NCI-H82 treated with DMSO at 0.1 percent for 48 hours (cell line): ENCODE results near the gene GRIK3.

ENCODE experiments used
- DNase-seq: peaks from one replicate; lab custom pipeline; 2025; ENCODE audit not compliant: unreplicated experiment; lab: John Stamatoyannopoulos, UW

GRIK3 gene

GRCh38 chr1:36982709-36983108 is 51.6 kb downstream of the GRIK3 start:
- no peak for DNase-seq

DNA sequence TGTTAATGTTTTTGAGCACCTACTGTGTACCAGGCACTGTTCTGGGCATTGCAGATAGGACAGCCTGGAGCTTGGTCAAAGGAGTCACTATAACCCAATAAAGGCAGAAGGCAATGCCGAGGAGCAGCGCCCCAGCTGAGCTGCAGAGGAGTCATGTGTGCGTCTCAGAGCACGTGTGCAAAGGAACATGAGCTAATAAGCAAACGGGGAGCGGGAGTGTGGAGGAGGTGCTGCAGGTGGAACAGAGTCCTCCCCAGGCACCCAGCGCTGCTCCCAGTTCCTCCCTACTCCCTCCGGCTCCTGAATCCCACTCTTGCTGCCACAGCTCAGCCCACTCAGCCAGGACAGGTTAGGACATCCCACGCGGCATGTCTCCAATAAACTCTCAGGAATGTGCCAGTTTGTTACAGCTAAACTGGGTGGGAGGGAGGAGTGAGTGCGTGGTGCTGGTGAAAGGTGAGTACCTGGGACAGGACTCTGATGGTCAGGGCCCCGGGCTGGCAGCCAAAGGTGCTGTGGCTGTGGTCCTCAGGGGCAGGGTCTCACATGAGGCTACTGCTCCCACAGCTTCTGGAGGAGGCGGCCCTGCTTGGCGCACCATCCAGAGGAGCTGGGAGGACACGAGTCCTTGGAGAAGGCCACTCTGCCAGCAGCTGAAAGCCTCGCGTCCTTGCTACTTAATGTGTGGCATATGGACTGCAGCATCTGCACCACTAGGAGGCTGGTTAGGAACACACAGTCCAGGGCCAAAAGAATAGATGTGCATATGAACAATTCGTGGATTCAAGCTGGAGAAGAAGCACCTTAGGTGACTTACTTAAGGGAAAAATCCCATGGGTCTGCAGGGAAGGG is 52.3 kb downstream of the GRIK3 start:
- DNase-seq: no peak

GRCh38 chr1:36981126-36981525 is 53.2 kb downstream of the GRIK3 start:
- no peak for DNase-seq

DNA sequence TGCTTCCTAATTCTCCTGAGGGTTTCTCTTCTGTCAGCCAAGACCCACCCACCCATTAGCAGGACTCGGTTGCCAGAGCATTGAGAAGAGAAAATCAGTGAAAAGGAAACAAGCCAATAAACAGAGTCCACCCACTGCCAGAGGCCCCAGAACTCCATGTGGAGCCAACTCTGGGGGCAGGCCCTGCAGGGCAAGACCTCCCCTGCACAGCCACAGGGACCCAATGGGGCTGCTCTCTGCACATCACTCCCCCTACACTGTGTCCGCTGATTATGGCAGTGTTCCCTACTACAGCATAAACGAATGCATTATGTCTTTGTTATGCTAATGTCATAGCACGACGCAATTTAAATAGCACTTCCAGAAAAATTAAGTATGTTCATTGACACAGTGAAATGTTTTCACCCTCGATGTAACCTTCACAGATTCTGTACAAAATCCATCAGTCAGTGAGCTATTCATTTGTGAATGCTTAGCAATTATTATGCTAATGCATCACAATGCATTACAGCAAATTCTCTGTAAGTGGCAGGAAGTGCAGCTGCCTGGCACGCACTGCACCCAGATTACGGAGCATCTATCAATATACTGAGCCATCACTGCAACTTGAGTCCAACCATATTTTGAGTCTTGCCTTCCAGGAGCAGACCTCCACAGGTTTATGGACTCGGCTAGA is 56.4 kb downstream of the GRIK3 start:
- DNase-seq: no peak

GRCh38 chr1:36975642-36976041 is 58.7 kb downstream of the GRIK3 start:
- no peak for DNase-seq

DNA sequence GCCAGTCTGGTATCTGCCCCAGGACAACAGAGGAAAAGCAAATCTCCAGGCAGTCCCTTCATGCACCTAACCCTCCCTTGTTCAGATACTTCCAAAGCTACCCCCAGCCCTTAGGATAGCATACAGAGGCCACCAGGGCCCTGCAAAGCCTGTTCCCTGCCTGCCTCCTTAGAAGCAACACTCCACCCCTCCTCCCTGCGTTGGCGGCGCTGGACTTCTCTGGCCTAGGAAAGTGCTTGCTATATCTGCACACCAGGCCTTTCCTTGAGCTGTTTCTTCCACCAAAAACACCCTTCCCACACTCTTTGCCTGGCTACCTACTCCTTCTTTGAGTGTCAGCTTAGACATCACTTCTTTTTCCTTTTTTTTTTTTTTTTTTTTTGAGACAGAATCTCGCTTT is 61.3 kb downstream of the GRIK3 start:
- no peak for DNase-seq

GRCh38 chr1:36971852-36972618 is 62.3 kb downstream of the GRIK3 start:
- peak; percentile 89 for DNase-seq

DNA sequence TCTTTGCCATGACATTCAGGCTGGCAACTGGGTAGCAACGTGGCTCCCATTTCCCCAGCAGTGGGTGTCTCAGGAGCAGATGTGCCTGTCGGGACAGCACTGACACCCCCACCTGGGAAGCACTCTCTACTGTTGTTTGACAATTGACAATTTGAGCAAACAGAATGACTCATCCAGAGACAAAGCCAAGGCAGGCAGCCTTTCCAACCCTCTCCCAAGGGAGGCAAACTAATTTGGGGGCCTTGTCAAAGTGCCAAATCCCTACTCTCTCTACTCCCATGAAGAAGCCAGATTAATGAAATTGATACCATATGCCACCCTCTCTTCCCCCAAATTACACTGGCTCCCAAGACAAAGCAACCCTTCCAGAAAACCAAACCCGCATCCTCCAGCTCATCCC is 65.6 kb downstream of the GRIK3 start:
- peak; percentile 69 for DNase-seq

DNA sequence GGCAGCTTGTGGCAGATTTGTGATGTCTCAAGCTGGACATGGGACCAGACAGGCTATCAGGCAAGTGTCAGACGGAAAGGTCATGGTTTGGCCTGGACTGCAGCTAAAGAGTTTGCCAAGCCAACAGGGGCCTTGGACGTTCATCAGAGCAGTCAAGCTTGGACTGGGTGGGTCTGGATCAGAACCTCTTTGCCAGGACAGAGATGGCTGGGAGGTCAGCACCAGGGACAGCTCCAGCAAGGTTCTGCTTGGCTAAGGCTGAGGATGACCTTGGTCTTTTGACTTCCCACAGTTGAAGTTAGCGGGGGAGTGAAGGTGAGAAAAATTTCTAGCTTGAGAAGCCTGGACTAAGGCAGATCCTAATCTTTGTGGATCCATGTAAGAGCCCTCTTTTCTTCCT is 68.1 kb downstream of the GRIK3 start:
- DNase-seq: no peak

- peak; percentile 39 for DNase-seq
These were observed 68.8 kb downstream of the GRIK3 start for GRCh38 chr1:36965275-36966159.

DNA sequence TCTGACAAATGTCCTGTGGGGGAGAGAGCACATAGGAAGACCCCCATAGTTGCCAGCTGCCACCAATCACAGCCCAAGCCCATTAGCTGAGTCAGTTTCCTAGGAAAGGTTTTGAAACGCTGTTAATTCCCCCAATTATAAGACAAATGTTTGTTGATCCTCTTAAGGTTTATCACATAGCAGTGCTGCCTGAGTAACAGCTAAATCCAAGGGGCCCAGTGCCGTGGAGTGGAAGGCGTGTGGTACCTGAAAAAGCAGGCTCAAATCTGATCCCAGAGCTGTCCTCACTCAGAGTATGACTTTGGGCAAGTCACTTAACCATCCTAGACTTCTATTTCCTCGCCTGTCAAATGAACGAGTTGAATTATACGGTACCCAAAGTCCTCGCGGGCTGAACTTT is 69.5 kb downstream of the GRIK3 start:
- peak; percentile 86 for DNase-seq

- DNase-seq: no peak
These were observed 71.3 kb downstream of the GRIK3 start for GRCh38 chr1:36963006-36963405.

- DNase-seq: no peak
These were observed 73.2 kb downstream of the GRIK3 start for GRCh38 chr1:36961062-36961615.

- DNase-seq: no peak
These were observed 77.7 kb downstream of the GRIK3 start for GRCh38 chr1:36956570-36956969.

DNA sequence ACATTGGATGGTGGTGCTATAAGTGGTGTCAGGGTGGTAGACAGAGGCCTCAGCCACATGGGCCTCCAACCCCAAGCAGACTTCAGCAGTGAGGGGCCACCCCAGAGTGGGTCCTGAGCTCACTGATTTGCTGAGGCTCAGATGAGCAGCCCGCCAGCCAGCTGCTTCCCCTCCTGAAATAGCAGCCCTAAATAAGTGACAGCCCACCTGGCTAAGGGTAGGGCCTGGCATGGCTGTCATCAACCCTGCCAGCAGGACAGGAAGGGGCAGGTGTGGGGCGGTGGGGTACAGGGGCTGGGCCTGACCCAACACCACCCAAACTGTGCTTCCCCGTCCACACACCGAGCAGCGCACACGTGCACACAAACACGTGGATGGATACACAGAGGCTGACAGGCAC is 79.3 kb downstream of the GRIK3 start:
- no peak for DNase-seq

DNA sequence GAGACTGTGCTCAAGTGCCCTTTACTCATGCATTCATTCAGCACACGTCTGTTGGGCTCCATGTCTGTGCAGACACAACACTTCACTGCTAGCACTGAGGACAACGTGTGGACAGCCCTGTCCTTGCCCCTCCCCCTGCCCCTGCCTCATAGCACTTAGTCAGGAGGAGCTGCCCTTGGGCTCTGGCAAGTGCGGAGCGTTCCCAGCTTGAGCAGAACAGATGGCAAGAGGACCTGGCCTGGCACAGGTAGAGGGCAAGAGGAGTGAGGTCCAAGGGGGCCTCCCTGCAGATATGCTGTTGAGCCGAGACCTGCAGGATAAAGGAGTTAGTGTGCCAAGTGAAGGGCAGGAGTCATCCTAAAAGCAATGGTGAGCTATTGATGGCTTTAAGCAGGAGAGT is 81.3 kb downstream of the GRIK3 start:
- no peak for DNase-seq

- no peak for DNase-seq
These were observed 82.6 kb downstream of the GRIK3 start for GRCh38 chr1:36951761-36952160.

DNA sequence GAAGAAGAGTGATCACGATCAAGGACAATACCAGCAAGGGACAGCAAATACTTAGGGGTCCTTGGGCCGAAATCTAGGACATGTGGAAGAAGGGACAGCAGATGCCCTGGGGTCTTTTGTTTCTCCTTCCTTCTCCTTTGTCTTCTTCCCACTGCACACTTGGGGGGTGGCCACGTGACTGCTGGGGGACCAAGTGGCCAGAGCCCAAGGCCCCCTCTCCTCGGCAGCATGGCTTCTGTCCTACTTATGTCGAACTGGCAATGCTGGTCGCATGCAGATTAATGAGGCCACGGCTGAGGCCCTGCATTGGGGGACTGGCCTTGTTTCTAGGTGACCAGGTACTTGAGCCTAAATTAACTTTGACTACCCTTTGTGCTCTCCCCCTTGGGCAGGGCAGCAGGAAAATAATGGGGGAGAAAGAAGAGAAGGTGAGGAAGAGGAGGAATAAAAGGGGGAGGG is 83.0 kb downstream of the GRIK3 start:
- no peak for DNase-seq

DNA sequence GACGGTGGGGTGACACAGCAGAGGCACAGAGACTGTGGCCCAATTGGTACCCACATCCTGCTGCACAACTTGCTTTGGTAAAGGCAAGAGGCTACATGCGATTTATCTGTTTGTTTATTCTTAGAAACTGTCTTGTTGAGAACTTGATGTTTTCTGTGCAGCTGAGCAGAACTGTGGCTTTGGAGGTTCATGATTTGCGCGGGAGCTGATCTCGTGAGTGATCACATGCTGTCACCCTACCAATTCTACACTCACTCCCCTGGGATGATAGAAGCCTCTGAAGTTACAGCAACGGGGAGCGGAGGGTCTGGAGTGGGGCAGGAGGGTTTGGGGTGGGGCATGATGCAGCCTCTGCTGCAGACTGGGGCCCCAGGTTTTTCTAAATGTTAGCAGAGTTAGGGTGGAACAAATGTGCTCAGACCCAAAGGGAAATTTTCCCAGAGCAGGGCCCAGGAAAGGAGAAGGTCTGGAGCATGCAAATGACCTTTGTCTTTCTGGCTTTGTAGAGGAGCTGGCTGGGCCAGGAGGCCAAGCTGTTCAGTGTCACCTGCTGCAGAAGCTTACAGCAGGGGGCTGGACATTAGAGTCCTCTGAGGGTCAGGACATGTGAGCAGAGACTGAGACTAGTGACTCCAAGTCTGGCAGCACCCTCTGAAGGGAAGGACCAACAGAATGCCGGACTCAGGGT is 83.6 kb downstream of the GRIK3 start:
- DNase-seq: no peak

GRCh38 chr1:36948606-36949005 is 85.7 kb downstream of the GRIK3 start:
- no peak for DNase-seq
